SK-N-SH treated with all-trans-retinoic acid at 6 μM for 48 hours (cell line): ENCODE results near the gene STK4.
"Not testable (repeated sequence)": the region's sequence is repeated elsewhere in the genome, so short reads cannot be mapped to it uniquely, and the experiment has no call there.

Experiments
- ATAC-seq: fragments of 200-7000 bp; cut with Tn5 transposase; 3 replicates; pipeline ENCODE4 v1.9.1; 2020; ENCODE audit warnings: mild to moderate bottlenecking, moderate library complexity
- ARNTL ChIP-seq: fragments of 450-650 bp; formaldehyde crosslinking; IDR thresholded peaks from 2 replicates; pipeline ENCODE4 v1.5.0; 2020; ENCODE audit warnings: low read depth, mild to moderate bottlenecking, moderate library complexity, borderline replicate concordance
- BACH2 ChIP-seq: fragments of 250-450 bp; sonication (Bioruptor Pico); IDR thresholded peaks from 2 replicates; pipeline ENCODE4 v1.9.0; 2021; ENCODE audit warnings: mild to moderate bottlenecking, borderline replicate concordance
- CSDC2 ChIP-seq: fragments of 250-450 bp; sonication (Bioruptor Pico); IDR thresholded peaks from 2 replicates; pipeline ENCODE4 v1.5.0; 2020; ENCODE audit warnings: mild to moderate bottlenecking, moderate library complexity
- GLIS3 ChIP-seq: fragments of 250-450 bp; sonication (Bioruptor Pico); IDR thresholded peaks from 2 replicates; pipeline ENCODE4 v1.5.0; 2020; ENCODE audit warnings: mild to moderate bottlenecking, moderate library complexity
- ISL1 ChIP-seq: fragments of 250-450 bp; sonication (Bioruptor Pico); IDR thresholded peaks from 2 replicates; pipeline ENCODE4 v2.1.2; 2022; ENCODE audit warnings: mild to moderate bottlenecking, moderate library complexity
- OSR1 ChIP-seq: fragments of 250-450 bp; sonication (Bioruptor Pico); IDR thresholded peaks from 2 replicates; pipeline ENCODE4 v1.8.0; 2022; ENCODE audit warnings: moderate library complexity, mild to moderate bottlenecking, inconsistent platforms
- PPARA ChIP-seq: fragments of 250-450 bp; sonication (Bioruptor Pico); IDR thresholded peaks from 2 replicates; pipeline ENCODE4 v1.5.0; 2020; ENCODE audit warnings: mild to moderate bottlenecking, borderline replicate concordance
- RARB ChIP-seq: fragments of 250-450 bp; sonication (Bioruptor Pico); IDR thresholded peaks from 2 replicates; pipeline ENCODE4 v1.8.0; 2021; ENCODE audit warnings: mild to moderate bottlenecking, moderate library complexity
- SNAI2 ChIP-seq: fragments of 250-450 bp; sonication (Bioruptor Pico); IDR thresholded peaks from 2 replicates; pipeline ENCODE4 v1.5.0; 2020; ENCODE audit warnings: mild to moderate bottlenecking, moderate library complexity
- TCF4 ChIP-seq: fragments of 250-450 bp; sonication (Bioruptor Pico); IDR thresholded peaks from 2 replicates; pipeline ENCODE4 v1.8.0; 2021; ENCODE audit warnings: mild to moderate bottlenecking, moderate library complexity, borderline replicate concordance
- TOX ChIP-seq: fragments of 250-450 bp; sonication (Bioruptor Pico); IDR thresholded peaks from 2 replicates; pipeline ENCODE4 v1.8.0; 2021; ENCODE audit warnings: mild to moderate bottlenecking, moderate library complexity, borderline replicate concordance
- ZC3H10 ChIP-seq: fragments of 250-450 bp; sonication (Bioruptor Pico); IDR thresholded peaks from 2 replicates; pipeline ENCODE4 v1.5.1; 2021; ENCODE audit warnings: mild to moderate bottlenecking, moderate library complexity
- ZFP3 ChIP-seq: fragments of 250-450 bp; sonication (Bioruptor Pico); IDR thresholded peaks from 2 replicates; pipeline ENCODE4 v1.5.0; 2020; ENCODE audit warnings: mild to moderate bottlenecking, moderate library complexity
- ZFP30 ChIP-seq: fragments of 450-650 bp; formaldehyde crosslinking; IDR thresholded peaks from 2 replicates; pipeline ENCODE4 v1.5.0; 2022; ENCODE audit warnings: mild to moderate bottlenecking, moderate library complexity
- ZNF565 ChIP-seq: fragments of 450-650 bp; formaldehyde crosslinking; conservative IDR thresholded peaks from 2 replicates; pipeline ENCODE4 v1.5.0; 2020; ENCODE audit warnings: low read depth, mild to moderate bottlenecking, moderate library complexity
- ZNF70 ChIP-seq: fragments of 450-650 bp; formaldehyde crosslinking; IDR thresholded peaks from 2 replicates; pipeline ENCODE4 v1.5.0; 2020; ENCODE audit warnings: mild to moderate bottlenecking, moderate library complexity
- ZNF8 ChIP-seq: fragments of 450-650 bp; formaldehyde crosslinking; IDR thresholded peaks from 2 replicates; pipeline ENCODE4 v1.5.0; 2020; ENCODE audit warnings: mild to moderate bottlenecking, moderate library complexity
- TF ChIP-seq, protein P1 (sequence below): fragments of 250-450 bp; sonication (Bioruptor Pico); IDR thresholded peaks from 2 replicates; pipeline ENCODE4 v1.5.0; 2020; ENCODE audit warnings: mild to moderate bottlenecking, moderate library complexity
- TF ChIP-seq, protein P2 (sequence below): fragments of 250-450 bp; sonication (Bioruptor Pico); IDR thresholded peaks from 2 replicates; pipeline ENCODE4 v1.5.1; 2021; ENCODE audit warnings: mild to moderate bottlenecking, moderate library complexity
- TF ChIP-seq, protein P3 (sequence below): fragments of 250-450 bp; sonication (Bioruptor Pico); IDR thresholded peaks from 2 replicates; pipeline ENCODE4 v1.8.0; 2020; ENCODE audit warnings: mild to moderate bottlenecking, moderate library complexity, borderline replicate concordance
- TF ChIP-seq, protein P4 (sequence below): fragments of 250-450 bp; sonication (Bioruptor Pico); IDR thresholded peaks from 2 replicates; pipeline ENCODE4 v1.5.1; 2020; ENCODE audit warnings: low read depth, mild to moderate bottlenecking, moderate library complexity
- TF ChIP-seq, protein P5 (sequence below): fragments of 250-450 bp; sonication (Bioruptor Pico); IDR thresholded peaks from 2 replicates; pipeline ENCODE4 v1.8.0; 2021; ENCODE audit warnings: low read depth, mild to moderate bottlenecking, moderate library complexity, borderline replicate concordance

Gene STK4

DNA sequence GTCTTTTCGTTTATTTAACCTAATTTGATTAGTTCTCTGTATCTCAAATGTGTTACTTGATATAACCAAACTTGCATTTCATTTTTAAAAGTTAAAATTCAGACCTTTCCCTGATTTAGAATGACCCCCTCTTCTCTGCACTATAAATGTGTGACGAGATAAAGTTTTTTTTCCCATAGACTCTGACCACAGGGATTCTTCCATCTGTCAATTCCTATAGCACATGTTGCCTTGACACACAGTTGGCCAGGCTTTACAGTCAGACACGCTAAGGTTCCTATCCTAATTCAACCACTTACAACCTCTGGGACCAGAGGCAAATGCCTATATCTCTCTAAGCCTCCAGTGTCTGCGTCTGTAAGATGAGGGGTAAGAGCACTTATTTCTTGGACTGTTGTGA is 94.0 kb downstream of the STK4 start:
- no peak for TF ChIP-seq ZC3H10 (CRISPR knock-in tag)
- no peak for TF ChIP-seq ZFP3 (CRISPR knock-in tag)
- TF ChIP-seq ZFP30 = no peak
- TF ChIP-seq ZNF70 (CRISPR knock-in tag) = no peak
- no peak for TF ChIP-seq TOX (CRISPR knock-in tag)
- TF ChIP-seq, protein P1, sequence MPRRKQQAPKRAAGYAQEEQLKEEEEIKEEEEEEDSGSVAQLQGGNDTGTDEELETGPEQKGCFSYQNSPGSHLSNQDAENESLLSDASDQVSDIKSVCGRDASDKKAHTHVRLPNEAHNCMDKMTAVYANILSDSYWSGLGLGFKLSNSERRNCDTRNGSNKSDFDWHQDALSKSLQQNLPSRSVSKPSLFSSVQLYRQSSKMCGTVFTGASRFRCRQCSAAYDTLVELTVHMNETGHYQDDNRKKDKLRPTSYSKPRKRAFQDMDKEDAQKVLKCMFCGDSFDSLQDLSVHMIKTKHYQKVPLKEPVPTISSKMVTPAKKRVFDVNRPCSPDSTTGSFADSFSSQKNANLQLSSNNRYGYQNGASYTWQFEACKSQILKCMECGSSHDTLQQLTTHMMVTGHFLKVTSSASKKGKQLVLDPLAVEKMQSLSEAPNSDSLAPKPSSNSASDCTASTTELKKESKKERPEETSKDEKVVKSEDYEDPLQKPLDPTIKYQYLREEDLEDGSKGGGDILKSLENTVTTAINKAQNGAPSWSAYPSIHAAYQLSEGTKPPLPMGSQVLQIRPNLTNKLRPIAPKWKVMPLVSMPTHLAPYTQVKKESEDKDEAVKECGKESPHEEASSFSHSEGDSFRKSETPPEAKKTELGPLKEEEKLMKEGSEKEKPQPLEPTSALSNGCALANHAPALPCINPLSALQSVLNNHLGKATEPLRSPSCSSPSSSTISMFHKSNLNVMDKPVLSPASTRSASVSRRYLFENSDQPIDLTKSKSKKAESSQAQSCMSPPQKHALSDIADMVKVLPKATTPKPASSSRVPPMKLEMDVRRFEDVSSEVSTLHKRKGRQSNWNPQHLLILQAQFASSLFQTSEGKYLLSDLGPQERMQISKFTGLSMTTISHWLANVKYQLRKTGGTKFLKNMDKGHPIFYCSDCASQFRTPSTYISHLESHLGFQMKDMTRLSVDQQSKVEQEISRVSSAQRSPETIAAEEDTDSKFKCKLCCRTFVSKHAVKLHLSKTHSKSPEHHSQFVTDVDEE = no peak
- ATAC-seq = peak; percentile 33

DNA sequence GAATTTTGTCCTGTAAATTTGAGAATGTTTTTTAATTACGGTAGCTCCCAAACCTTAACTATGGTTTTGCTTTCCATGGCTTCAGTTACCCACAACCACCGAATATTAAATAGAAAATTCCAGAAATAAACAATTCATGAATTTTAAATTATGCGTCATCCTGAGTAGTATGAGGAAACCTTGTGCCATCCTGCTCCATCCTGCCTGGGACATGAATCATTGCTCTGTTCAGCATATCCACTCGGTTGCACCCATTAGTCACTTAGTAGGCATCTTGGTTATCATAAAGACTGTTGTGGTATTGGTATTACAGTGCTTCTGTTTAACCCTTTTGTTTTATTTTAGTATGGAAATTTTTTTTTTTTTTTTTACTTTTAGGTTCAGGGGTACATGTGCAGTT is 94.9 kb downstream of the STK4 start:
- TF ChIP-seq, protein P2, sequence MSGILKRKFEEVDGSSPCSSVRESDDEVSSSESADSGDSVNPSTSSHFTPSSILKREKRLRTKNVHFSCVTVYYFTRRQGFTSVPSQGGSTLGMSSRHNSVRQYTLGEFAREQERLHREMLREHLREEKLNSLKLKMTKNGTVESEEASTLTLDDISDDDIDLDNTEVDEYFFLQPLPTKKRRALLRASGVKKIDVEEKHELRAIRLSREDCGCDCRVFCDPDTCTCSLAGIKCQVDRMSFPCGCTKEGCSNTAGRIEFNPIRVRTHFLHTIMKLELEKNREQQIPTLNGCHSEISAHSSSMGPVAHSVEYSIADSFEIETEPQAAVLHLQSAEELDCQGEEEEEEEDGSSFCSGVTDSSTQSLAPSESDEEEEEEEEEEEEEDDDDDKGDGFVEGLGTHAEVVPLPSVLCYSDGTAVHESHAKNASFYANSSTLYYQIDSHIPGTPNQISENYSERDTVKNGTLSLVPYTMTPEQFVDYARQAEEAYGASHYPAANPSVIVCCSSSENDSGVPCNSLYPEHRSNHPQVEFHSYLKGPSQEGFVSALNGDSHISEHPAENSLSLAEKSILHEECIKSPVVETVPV (CRISPR knock-in tag) = no peak
- TF ChIP-seq ISL1 (CRISPR knock-in tag) (peak; percentile 34; the same call in 1 of the 2 replicates), GLIS3 (CRISPR knock-in tag) (no peak)
- TF ChIP-seq, all 23 proteins: peak for 1
- peak; percentile 92 for ATAC-seq

DNA sequence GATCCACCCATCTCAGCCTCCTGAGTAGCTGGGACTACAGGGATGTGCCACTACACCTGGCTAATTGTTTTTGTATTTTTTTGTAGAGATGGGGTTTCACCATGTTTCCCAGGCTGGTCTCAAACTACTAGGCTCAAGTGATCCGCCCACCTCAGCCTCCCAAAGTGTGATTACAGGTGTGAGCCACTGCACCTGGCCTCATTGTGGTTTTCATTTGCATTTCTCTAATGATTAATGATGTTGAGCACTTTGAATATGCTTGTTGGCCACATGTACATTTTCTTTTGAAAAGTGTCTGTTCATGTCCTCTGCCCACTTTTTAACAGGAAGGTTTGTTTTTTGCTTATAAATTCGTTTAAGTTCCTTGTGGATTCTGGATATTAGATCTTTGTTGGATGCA is 96.8 kb downstream of the STK4 start:
- not testable (repeated sequence) for ATAC-seq

DNA sequence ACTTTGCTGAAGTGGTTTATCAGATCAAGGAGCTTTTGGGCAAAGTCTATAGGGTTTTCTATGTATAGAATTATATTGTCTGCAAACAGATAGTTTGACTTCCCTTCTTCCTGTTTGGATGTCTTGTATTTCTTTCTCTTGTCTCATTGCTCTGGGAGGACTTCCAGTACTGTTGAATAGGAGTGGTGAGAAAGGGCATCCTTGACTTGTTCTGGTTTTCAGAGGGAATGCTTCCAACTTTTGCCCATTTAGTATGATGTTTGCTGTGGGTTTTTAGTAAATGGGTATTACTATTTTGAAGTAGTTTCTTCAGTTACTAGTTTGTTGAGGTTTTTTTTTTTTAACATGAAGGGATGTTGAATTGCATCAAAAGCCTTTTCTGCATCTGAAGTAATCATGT is 98.5 kb downstream of the STK4 start:
- no peak for ATAC-seq
- no peak for TF ChIP-seq ZNF565
- no peak for TF ChIP-seq ZFP3 (CRISPR knock-in tag)
- TF ChIP-seq, protein P3, sequence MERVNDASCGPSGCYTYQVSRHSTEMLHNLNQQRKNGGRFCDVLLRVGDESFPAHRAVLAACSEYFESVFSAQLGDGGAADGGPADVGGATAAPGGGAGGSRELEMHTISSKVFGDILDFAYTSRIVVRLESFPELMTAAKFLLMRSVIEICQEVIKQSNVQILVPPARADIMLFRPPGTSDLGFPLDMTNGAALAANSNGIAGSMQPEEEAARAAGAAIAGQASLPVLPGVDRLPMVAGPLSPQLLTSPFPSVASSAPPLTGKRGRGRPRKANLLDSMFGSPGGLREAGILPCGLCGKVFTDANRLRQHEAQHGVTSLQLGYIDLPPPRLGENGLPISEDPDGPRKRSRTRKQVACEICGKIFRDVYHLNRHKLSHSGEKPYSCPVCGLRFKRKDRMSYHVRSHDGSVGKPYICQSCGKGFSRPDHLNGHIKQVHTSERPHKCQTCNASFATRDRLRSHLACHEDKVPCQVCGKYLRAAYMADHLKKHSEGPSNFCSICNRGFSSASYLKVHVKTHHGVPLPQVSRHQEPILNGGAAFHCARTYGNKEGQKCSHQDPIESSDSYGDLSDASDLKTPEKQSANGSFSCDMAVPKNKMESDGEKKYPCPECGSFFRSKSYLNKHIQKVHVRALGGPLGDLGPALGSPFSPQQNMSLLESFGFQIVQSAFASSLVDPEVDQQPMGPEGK (CRISPR knock-in tag) = no peak
- no peak for TF ChIP-seq CSDC2
- TF ChIP-seq, protein P1 = no peak
- TF ChIP-seq PPARA = no peak
- no peak for TF ChIP-seq SNAI2 (CRISPR knock-in tag)
- TF ChIP-seq OSR1 (CRISPR knock-in tag) = no peak
- TF ChIP-seq ZNF70 (CRISPR knock-in tag) = no peak
- no peak for TF ChIP-seq BACH2 (CRISPR knock-in tag)
- no peak for TF ChIP-seq ZNF8 (CRISPR knock-in tag)
- TF ChIP-seq, protein P4, sequence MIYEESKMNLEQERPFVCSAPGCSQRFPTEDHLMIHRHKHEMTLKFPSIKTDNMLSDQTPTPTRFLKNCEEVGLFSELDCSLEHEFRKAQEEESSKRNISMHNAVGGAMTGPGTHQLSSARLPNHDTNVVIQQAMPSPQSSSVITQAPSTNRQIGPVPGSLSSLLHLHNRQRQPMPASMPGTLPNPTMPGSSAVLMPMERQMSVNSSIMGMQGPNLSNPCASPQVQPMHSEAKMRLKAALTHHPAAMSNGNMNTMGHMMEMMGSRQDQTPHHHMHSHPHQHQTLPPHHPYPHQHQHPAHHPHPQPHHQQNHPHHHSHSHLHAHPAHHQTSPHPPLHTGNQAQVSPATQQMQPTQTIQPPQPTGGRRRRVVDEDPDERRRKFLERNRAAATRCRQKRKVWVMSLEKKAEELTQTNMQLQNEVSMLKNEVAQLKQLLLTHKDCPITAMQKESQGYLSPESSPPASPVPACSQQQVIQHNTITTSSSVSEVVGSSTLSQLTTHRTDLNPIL = no peak
- TF ChIP-seq, all 23 proteins: peak for 0

DNA sequence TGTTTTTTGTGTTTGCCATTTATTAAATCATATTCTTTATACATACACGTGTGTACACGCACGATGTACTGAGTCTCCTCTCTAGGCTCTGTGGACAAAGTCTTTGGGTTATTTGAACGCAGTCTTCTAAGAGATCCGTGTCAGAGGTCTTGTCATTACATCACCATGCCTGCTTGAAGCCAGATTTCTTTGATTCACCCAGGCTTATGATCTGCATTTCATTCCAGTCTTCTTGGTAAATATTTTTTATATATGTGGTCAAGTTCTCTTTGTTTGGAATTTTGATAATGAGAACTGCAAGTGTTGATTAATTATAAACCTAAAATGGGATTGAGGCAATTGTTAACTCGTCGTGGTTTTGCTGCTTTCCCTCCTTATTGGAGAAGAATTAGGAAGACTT is 100.1 kb downstream of the STK4 start:
- ATAC-seq = no peak
- TF ChIP-seq ZC3H10 (CRISPR knock-in tag) (no peak), ZFP30 (no peak), RARB (no peak), ARNTL (no peak), ZNF70 (CRISPR knock-in tag) (no peak), ZFP3 (CRISPR knock-in tag) (no peak), CSDC2 (no peak), GLIS3 (CRISPR knock-in tag) (no peak), TOX (CRISPR knock-in tag) (no peak), OSR1 (CRISPR knock-in tag) (no peak), TCF4 (CRISPR knock-in tag) (no peak)
- TF ChIP-seq, protein P2 (CRISPR knock-in tag) = no peak
- TF ChIP-seq, protein P5, sequence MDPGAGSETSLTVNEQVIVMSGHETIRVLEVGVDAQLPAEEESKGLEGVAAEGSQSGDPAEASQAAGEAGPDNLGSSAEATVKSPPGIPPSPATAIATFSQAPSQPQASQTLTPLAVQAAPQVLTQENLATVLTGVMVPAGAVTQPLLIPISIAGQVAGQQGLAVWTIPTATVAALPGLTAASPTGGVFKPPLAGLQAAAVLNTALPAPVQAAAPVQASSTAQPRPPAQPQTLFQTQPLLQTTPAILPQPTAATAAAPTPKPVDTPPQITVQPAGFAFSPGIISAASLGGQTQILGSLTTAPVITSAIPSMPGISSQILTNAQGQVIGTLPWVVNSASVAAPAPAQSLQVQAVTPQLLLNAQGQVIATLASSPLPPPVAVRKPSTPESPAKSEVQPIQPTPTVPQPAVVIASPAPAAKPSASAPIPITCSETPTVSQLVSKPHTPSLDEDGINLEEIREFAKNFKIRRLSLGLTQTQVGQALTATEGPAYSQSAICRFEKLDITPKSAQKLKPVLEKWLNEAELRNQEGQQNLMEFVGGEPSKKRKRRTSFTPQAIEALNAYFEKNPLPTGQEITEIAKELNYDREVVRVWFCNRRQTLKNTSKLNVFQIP = no peak
